Heart left ventricle (tissue), 16 donors: ENCODE results near the gene CDH23. TPM values are rescaled to one million over a fixed set of nuclear protein-coding genes. Genes with fewer than 3 reads are reported as not detected.
A peak's percentile ranks its signal among the peaks of the same experiment; 100 is the strongest.

Experiments used
- ATAC-seq, 4 donors: fragments of 200-7000 bp; cut with Tn5 transposase; one replicate each; pipeline ENCODE4 v1.9.1; 2020 to 2022; ENCODE audit warnings: moderate library complexity in 4 of 4, mild to moderate bottlenecking in 3 of 4, moderate number of reproducible peaks in 1 of 4
- DNase-seq, 5 donors: peaks; one replicate each; pipeline ENCODE4 v3.0.0-alpha.2; 2020
- H3K27ac ChIP-seq, 12 donors: fragments of 200-600 bp; sonication (generic) in 4 of 12; one replicate each; pipeline versions ENCODE4 v1.5.0 to v1.8.0; 2016 to 2022; ENCODE audit warnings: mild to moderate bottlenecking in 2 of 12
- H3K27me3 ChIP-seq, 9 donors: fragments of 200-600 bp; sonication (generic) in 2 of 9; one replicate each; pipeline versions ENCODE4 v1.5.1 to v1.8.0; 2016 to 2022; ENCODE audit warnings: mild to moderate bottlenecking in 3 of 9
- H3K36me3 ChIP-seq, 9 donors: fragments of 200-600 bp; sonication (generic) in 2 of 9; one replicate each; pipeline versions ENCODE4 v1.5.0 to v1.8.0; 2018 to 2022; ENCODE audit warnings: mild to moderate bottlenecking in 2 of 9
- H3K4me1 ChIP-seq, 12 donors: fragments of 200-600 bp; sonication (generic) in 4 of 12; one replicate each; pipeline versions ENCODE4 v1.5.0 to v1.8.0; 2016 to 2022; ENCODE audit warnings: mild to moderate bottlenecking in 3 of 12
- H3K4me3 ChIP-seq, 12 donors: fragments of 200-600 bp; sonication (generic) in 4 of 12; one replicate each; pipeline versions ENCODE4 v1.5.0 to v1.8.0; 2017 to 2022; ENCODE audit warnings: mild to moderate bottlenecking in 9 of 12, moderate library complexity in 4 of 12
- H3K9me3 ChIP-seq, 12 donors: fragments of 200-600 bp; sonication (generic) in 4 of 12; one replicate each; pipeline versions ENCODE4 v1.5.0 to v1.8.0; 2016 to 2022; ENCODE audit warnings: mild to moderate bottlenecking in 1 of 12
- POLR2A ChIP-seq, 2 donors: fragments of 450-650 bp; IDR thresholded peaks; one replicate each; pipeline ENCODE4 v1.6.1; 2017; ENCODE audit warnings: antibody characterized with exemption in 2 of 2, mild to moderate bottlenecking in 2 of 2, moderate library complexity in 2 of 2
- WGBS, 4 donors: extraction: QIAGEN DNeasy Blood & Tissue Kit in 2 of 4; methylation state at CpG; one replicate each; pipeline versions ENCODE4 v1.1.5 to v1.1.7; 2013 to 2018; 5-methylcytosine and 5-hydroxymethylcytosine counted together
- intact Hi-C, 10 donors: fragments of 100-400 bp; cut with DNase I; formaldehyde crosslinking; loops; one replicate each; pipeline versions ENCODE4 v1.11.1 to v1.14.2; 2022
- polyA plus RNA-seq, 2 donors: library from polyadenylated mRNA; stranded (reverse); fragments of 200-250 nt; gene quantifications; one replicate each; pipeline ENCODE4 v1.2.3, GENCODE V29; 2013
- total RNA-seq, 9 donors: library from RNA; depleted of rRNA in 2 of 9; stranded (reverse); fragments of >200 nt in 2 of 9; fragmentation: NEBNext Ultra II Directional in 3 of 9; extraction: Animal tissue kit (Norgen Biotek cat#: 25700) in 3 of 9; gene quantifications; one replicate each; pipeline versions ENCODE4 v1.1.0 to v1.2.4, GENCODE V29; 2016 to 2023
- TF ChIP-seq, protein P1 (sequence below), 12 donors: fragments of 200-600 bp; sonication (generic) in 4 of 12; IDR thresholded peaks; one replicate each; pipeline versions ENCODE4 v1.5.0 to v1.8.0; 2018 to 2022; ENCODE audit warnings: antibody characterized with exemption in 12 of 12, mild to moderate bottlenecking in 5 of 12
- donor health status: ischemic (EF 13 %, LVEDD 7.1; RV severe dilation, severe dysfunction).
- donor health status: healthy with polysubstance abuse.
- donor health status: DM: no; HTN: yes; CAD: no.
- donor health status: DM: no; HTN: no; CAD: no.
- donor health status: ischemic (EF 25% LVEDD 6.9; RV normal size, moderate dysfunction).
- donor health status: ischemic (EF 25% LVEDD 5.7; RV mildly dilated, moderate dysfunction).
- donor health status: healthy.
- donor health status: DM: yes; HTN: yes; CAD: no.
- donor health status: ischemic (EF 35%, LVEDD 5.7; RV mildly dilated, moderate dysfunction).
- donor health status: nonischemic (EF 11% LVEDD 7.7; RV severe dilation, severe dysfunction).
- donor health status: DM: yes; HTN: yes; CAD: no.
- donor health status: PGD.
- donor health status: ischemic (EF 29% LVEDD 5.4; RV normal size, mild dysfunction).
- donor health status: nonischemic (EF 23%, LVEDD 6.1; RV moderate dilation, normal function).

The CDH23 gene
- total and polyA plus RNA-seq, 11 donors: 1.2 to 8.6 (median 3.9) TPM

GRCh38 chr10:71379118-71379766, 17.5 kb upstream of the CDH23 start:
- TF ChIP-seq, protein P1, sequence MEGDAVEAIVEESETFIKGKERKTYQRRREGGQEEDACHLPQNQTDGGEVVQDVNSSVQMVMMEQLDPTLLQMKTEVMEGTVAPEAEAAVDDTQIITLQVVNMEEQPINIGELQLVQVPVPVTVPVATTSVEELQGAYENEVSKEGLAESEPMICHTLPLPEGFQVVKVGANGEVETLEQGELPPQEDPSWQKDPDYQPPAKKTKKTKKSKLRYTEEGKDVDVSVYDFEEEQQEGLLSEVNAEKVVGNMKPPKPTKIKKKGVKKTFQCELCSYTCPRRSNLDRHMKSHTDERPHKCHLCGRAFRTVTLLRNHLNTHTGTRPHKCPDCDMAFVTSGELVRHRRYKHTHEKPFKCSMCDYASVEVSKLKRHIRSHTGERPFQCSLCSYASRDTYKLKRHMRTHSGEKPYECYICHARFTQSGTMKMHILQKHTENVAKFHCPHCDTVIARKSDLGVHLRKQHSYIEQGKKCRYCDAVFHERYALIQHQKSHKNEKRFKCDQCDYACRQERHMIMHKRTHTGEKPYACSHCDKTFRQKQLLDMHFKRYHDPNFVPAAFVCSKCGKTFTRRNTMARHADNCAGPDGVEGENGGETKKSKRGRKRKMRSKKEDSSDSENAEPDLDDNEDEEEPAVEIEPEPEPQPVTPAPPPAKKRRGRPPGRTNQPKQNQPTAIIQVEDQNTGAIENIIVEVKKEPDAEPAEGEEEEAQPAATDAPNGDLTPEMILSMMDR (IDR thresholded peaks at IDR 0.05): no peak
- no peak for TF ChIP-seq POLR2A (IDR thresholded peaks at IDR 0.05)
- H3K4me3 ChIP-seq: no peak overlapping the region
- 72 to 78% (median 75%) methylated on average over 3 of the region's 3 CpGs for WGBS, 4 donors
- intact Hi-C loops: loop anchor here in 4 of 10 donors (5.0 kb wide), 2 partner anchors 57 to 62 kb away; partner anchors contain the start of gene SLC29A3 (in 2 of the 4)
- no peaks in the 10 kb centered on the region for H3K27me3 ChIP-seq
- H3K4me1 ChIP-seq: peaks cover 0 to 30% (median 5%) of the 10 kb centered on the region in 12 donors
- no peaks in the 10 kb centered on the region for H3K36me3 ChIP-seq
- H3K27ac ChIP-seq: peak overlapping the region in 1 of 12 donors; percentile 90
- ATAC-seq (no peak), DNase-seq (no peak)
- no peaks in the 10 kb centered on the region for H3K9me3 ChIP-seq

DNA sequence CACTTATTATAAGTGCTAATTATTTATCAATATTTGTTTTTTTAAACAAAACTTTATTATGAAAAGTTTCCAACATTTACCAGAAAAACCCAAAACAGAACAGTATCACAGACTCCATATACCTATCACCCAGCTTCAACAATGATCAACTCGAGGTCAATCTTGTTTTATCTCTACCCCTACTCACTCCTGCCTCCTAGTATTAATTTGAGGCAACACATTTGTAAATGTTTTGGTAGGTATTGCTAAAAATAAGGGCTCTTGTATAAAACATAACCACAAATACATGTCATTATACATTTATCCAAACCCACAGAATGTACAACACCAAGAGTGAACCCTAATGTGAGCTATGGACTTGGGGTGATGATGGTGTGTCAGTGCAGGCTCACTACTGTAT, 15.9 kb upstream of the CDH23 start:
- no peaks in the 10 kb centered on the region for H3K9me3 ChIP-seq
- intact Hi-C loops: loop anchor here in 8 of 10 donors (5.0 to 10.0 kb wide), 9 partner anchors 64 to 514 kb away; partner anchors contain the start of gene SLC29A3 (in 1 of the 8)
- no peak overlapping the region for H3K4me3 ChIP-seq
- H3K36me3 ChIP-seq: no peaks in the 10 kb centered on the region
- ATAC-seq (no peak), DNase-seq (no peak)
- peaks cover 0 to 30% (median 5%) of the 10 kb centered on the region in 12 donors for H3K4me1 ChIP-seq
- WGBS, 4 donors: 31 to 46% (median 39%) methylated on average over 1 of the region's 1 CpG
- H3K27ac ChIP-seq: no peak overlapping the region
- H3K27me3 ChIP-seq: no peaks in the 10 kb centered on the region
- TF ChIP-seq, protein P1 (IDR thresholded peaks at IDR 0.05): no peak
- TF ChIP-seq POLR2A (IDR thresholded peaks at IDR 0.05): no peak

GRCh38 chr10:71381611-71382010, 15.1 kb upstream of the CDH23 start:
- 80 to 91% (median 89%) methylated on average over 3 of the region's 3 CpGs for WGBS, 4 donors
- Histone ChIP-seq H3K36me3 (no peaks in the 10 kb centered on the region), H3K27me3 (no peaks in the 10 kb centered on the region), H3K4me3 (no peak overlapping the region), H3K4me1 (peaks cover 0 to 27% (median 5%) of the 10 kb centered on the region in 12 donors), H3K27ac (no peak overlapping the region), H3K9me3 (no peaks in the 10 kb centered on the region)
- TF ChIP-seq, protein P1 (IDR thresholded peaks at IDR 0.05): no peak
- no peak for TF ChIP-seq POLR2A (IDR thresholded peaks at IDR 0.05)
- DNase-seq (no peak), ATAC-seq (no peak)
- intact Hi-C loops: loop anchor here in 8 of 10 donors (5.0 to 10.0 kb wide), 9 partner anchors 64 to 513 kb away; partner anchors contain the start of gene SLC29A3 (in 1 of the 8)

- ATAC-seq: no peak
- TF ChIP-seq POLR2A (IDR thresholded peaks at IDR 0.05): no peak
- TF ChIP-seq, protein P1 (IDR thresholded peaks at IDR 0.05): no peak
- no peak for DNase-seq
- peaks cover 0 to 23% (median 4%) of the 10 kb centered on the region in 12 donors for H3K4me1 ChIP-seq
- no peak overlapping the region for H3K27ac ChIP-seq
- H3K27me3 ChIP-seq: no peaks in the 10 kb centered on the region
- H3K9me3 ChIP-seq: no peaks in the 10 kb centered on the region
- H3K36me3 ChIP-seq: no peaks in the 10 kb centered on the region
- H3K4me3 ChIP-seq: no peak overlapping the region
- WGBS, 4 donors: 84 to 92% (median 89%) methylated on average over 2 of the region's 2 CpGs
- intact Hi-C loops: loop anchor here in 8 of 10 donors (5.0 to 10.0 kb wide), 9 partner anchors 65 to 513 kb away; partner anchors contain the start of gene SLC29A3 (in 1 of the 8)
Observed at GRCh38 chr10:71382028-71382427, 14.7 kb upstream of the CDH23 start.
